Adrenal gland (tissue), 5 donors: Measurements from ENCODE around the gene NOP16.
"Not testable (repeated sequence)": the region's sequence is repeated elsewhere in the genome, so short reads cannot be mapped to it uniquely, and the experiment has no call there.

Experiments
- CTCF ChIP-seq, 6 experiments: fragments of 450-650 bp in 4 of 6; fragments of 200-600 bp in 2 of 6; sonication (generic) in 1 of 6; IDR thresholded peaks; 1 replicate in 5 of 6; 2 replicates in 1 of 6; pipeline versions ENCODE4 v1.5.1 to v1.8.0; 2016 to 2021; ENCODE audit warnings: antibody characterized with exemption in 6 of 6, mild to moderate bottlenecking in 2 of 6, moderate library complexity in 1 of 6
- POLR2A ChIP-seq, 2 donors: fragments of 450-650 bp; IDR thresholded peaks; one replicate each; pipeline ENCODE4 v1.6.1; 2017; ENCODE audit warnings: antibody characterized with exemption in 2 of 2, mild to moderate bottlenecking in 2 of 2, moderate library complexity in 1 of 2
- donor health status: DM: no; HTN: no; CAD: no.

DNA sequence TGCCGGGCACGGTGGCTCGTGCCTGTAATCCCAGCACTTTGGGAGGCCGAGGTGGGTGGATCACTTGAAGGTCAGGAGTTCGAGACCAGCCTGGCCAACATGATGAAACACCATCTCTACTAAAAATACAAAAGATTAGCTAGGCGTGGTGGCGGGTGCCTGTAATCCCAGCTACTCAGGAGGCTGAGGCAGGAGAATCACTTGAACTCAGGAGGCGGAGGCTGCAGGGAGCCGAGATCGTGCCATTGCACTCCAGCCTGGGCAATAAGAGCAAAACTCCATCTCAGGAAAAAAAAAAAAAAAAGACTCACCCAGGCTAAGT lies 19.8 kb upstream of the NOP16 start:
- not testable (repeated sequence) for TF ChIP-seq CTCF, POLR2A (IDR thresholded peaks at IDR 0.05)
